Articular chondrocyte of knee joint (primary cell): ENCODE data around the gene RAB39A. TPM values are rescaled to one million over a fixed set of nuclear protein-coding genes. Genes with fewer than 3 reads are reported as not detected.

Source experiments
- total RNA-seq: library from RNA; depleted of rRNA; stranded (reverse); fragments of >200 nt; gene quantifications from 2 replicates; pipeline ENCODE4 v1.2.3, GENCODE V29; 2012

The RAB39A gene, protein sequence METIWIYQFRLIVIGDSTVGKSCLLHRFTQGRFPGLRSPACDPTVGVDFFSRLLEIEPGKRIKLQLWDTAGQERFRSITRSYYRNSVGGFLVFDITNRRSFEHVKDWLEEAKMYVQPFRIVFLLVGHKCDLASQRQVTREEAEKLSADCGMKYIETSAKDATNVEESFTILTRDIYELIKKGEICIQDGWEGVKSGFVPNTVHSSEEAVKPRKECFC
- total RNA-seq = not detected in 2 replicates

DNA sequence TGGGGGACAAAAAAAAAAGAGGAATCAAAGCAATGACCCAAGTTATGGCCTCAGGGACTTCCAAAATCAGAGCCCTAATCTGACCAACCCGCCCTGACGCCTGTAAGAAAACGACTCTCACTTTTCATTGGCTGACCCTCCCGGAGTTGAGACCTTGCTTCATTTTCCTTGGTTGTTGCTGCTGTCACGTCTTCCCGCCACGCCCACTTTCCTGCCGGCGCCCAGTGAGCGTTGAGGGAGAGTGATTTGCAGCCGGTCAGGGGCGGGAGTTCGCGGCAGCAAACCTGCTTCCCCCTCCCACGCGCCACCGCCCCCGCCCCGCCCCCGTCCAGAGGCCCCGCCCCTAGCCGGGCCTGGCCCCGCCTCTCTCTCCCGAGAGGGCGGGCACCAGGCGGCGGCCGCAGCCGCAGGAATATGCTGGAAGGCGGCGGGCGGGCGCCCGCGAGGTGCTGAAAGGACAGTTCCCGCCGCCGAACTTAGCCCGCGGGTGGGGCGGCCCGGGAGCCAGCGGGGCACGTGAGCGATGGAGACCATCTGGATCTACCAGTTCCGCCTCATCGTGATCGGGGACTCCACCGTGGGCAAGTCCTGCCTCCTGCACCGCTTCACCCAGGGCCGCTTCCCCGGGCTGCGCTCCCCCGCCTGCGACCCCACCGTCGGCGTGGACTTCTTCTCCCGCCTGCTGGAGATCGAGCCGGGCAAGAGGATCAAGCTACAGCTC lies at the start of gene RAB39A:
TSS of gene RAB39A (plus strand) at position 403 of the 721 bp plus-strand sequence. CDS start at position 524, 121 bp downstream.

DNA sequence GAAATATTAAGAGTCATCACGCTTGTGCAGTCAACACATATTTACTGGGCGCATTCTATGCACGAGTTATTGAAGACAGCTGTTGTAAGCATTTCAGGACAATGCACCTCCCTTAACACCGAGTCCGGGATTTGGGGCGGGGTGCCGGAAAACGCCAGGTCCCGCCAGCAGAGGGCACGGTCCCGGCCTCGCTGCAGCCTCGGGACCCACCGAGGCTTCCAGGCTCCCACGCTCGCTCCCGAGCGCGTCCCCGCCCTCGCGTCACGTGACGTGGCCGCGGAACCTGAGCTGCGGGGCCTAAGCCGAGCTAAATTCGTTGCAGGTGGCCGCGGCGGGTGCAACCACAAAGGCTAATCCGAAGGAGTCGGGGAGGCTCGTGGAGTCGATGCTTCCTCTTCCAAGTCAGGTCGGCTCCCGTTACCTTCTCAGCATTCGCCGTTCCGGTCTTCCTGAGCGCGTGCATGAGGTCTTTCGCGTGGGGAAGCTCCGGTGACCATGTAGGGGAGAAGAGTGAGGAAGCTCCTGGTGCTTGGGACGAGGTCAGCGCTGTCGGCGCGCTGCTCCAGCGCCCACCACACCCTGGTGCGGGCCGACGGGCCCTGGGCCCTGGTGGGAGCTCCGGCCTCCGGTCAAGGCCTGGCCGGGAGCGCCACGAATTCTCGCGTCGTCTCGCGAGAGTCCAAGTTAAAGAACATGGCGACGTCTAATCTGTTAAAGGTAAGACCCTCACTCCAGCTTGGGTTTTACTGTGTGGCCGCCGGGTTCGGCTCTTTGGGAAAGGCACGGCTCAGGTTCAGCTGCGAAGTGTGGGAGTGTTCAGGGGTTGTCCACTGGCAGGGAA lies 80.6 kb downstream of the RAB39A start, which contains the start of gene CUL5:
TSS of gene CUL5 (plus strand) at position 243 of the 841 bp plus-strand sequence. CDS start at position 694, 451 bp downstream.

Other genes with a start within 250 kb of the RAB39A start
- gene SLN, start 216.4 kb upstream of the RAB39A start, total RNA-seq = not detected in 2 replicates
- 1.8 and 3.9 TPM in 2 replicates for gene SLC35F2, start 69.7 kb upstream of the RAB39A start, total RNA-seq
- gene CUL5, start 80.5 kb downstream of the RAB39A start, total RNA-seq = 48.8 and 52.5 TPM in 2 replicates
- 102 and 106 TPM in 2 replicates for gene ACAT1, start 193.1 kb downstream of the RAB39A start, total RNA-seq